CD8-positive, alpha-beta memory T cell (primary cell): Measurements from ENCODE around the gene DBP. TPM values are rescaled to one million over a fixed set of nuclear protein-coding genes. Genes with fewer than 3 reads are reported as not detected.

Experiments used
- CTCF ChIA-PET: fragments of 350-600 bp; sonication (Branson Sonifier 250); formaldehyde crosslinking; loops from one replicate; lab custom pipeline; 2021; ENCODE audit warnings: antibody characterized with exemption; lab: Charles Lee
- POLR2A ChIA-PET: fragments of 350-600 bp; sonication (Branson Sonifier 250); formaldehyde crosslinking; loops from one replicate; lab custom pipeline; 2021; ENCODE audit warnings: antibody characterized with exemption; lab: Charles Lee
- DNase-seq, 5 donors: peaks; one replicate each; pipeline versions ENCODE4 v3.0.0 to v3.0.0-alpha.2; 2020 to 2022; ENCODE audit warnings: mixed read lengths in 1 of 5
- H3K27ac ChIP-seq: one replicate; pipeline ENCODE4 v1.7.0; 2013; ENCODE audit warnings: low read depth, mild to moderate bottlenecking, low read length, moderate library complexity
- H3K27me3 ChIP-seq: 2 replicates; pipeline ENCODE4 v1.7.0; 2013; ENCODE audit warnings: low read length, mild to moderate bottlenecking; ENCODE audit not compliant: insufficient read depth, poor library complexity, severe bottlenecking
- H3K36me3 ChIP-seq: 2 replicates; pipeline ENCODE4 v1.7.0; 2013; ENCODE audit warnings: mild to moderate bottlenecking, low read length, moderate library complexity; ENCODE audit not compliant: insufficient read depth
- H3K4me1 ChIP-seq: 2 replicates; pipeline ENCODE4 v1.7.0; 2013; ENCODE audit warnings: mild to moderate bottlenecking, low read length, moderate library complexity; ENCODE audit not compliant: insufficient read depth
- H3K4me3 ChIP-seq: 2 replicates; pipeline ENCODE4 v1.7.0; 2013; ENCODE audit warnings: mild to moderate bottlenecking, low read length
- H3K9me3 ChIP-seq: 2 replicates; pipeline ENCODE4 v1.7.0; 2013; ENCODE audit warnings: mild to moderate bottlenecking, low read length
- H3K27ac Mint-ChIP-seq, 8 donors: one replicate each; pipeline ENCODE4 v1.8.0; 2020 to 2021; ENCODE audit warnings: mixed read lengths in 8 of 8, mild to moderate bottlenecking in 6 of 8, inconsistent platforms in 3 of 8, moderate library complexity in 3 of 8
- H3K27me3 Mint-ChIP-seq, 2 donors: one replicate each; pipeline ENCODE4 v1.8.0; 2020 to 2021; ENCODE audit warnings: mixed read lengths in 2 of 2, mild to moderate bottlenecking in 1 of 2, moderate library complexity in 1 of 2
- H3K36me3 Mint-ChIP-seq, 3 donors: one replicate each; pipeline ENCODE4 v1.8.0; 2020 to 2021; ENCODE audit warnings: mixed read lengths in 3 of 3, inconsistent platforms in 1 of 3, mild to moderate bottlenecking in 1 of 3
- H3K4me1 Mint-ChIP-seq, 3 donors: one replicate each; pipeline ENCODE4 v1.8.0; 2020 to 2021; ENCODE audit warnings: mixed read lengths in 3 of 3, inconsistent platforms in 1 of 3, mild to moderate bottlenecking in 1 of 3
- H3K4me3 Mint-ChIP-seq, 7 donors: one replicate each; pipeline ENCODE4 v1.8.0; 2020 to 2021; ENCODE audit warnings: mixed read lengths in 7 of 7, mild to moderate bottlenecking in 6 of 7, moderate library complexity in 4 of 7, inconsistent platforms in 2 of 7
- H3K9me3 Mint-ChIP-seq, 5 donors: one replicate each; pipeline ENCODE4 v1.8.0; 2020 to 2022; ENCODE audit warnings: mixed read lengths in 5 of 5, mild to moderate bottlenecking in 3 of 5, moderate library complexity in 2 of 5, inconsistent platforms in 1 of 5
- polyA plus RNA-seq: library from polyadenylated mRNA; unstranded; fragments of 300-500 nt; fragmentation: Illumina TruSeq; gene quantifications from one replicate; pipeline ENCODE4 v1.2.3, GENCODE V29; 2021
- total RNA-seq, 2 experiments: library from RNA; stranded (reverse); gene quantifications; one replicate each; pipeline ENCODE4 v1.2.3, GENCODE V29; 2021

Gene DBP
- total and polyA plus RNA-seq, 3 experiments from 2014 or later = 10.9 to 84.1 (median 12.1) TPM

DNA sequence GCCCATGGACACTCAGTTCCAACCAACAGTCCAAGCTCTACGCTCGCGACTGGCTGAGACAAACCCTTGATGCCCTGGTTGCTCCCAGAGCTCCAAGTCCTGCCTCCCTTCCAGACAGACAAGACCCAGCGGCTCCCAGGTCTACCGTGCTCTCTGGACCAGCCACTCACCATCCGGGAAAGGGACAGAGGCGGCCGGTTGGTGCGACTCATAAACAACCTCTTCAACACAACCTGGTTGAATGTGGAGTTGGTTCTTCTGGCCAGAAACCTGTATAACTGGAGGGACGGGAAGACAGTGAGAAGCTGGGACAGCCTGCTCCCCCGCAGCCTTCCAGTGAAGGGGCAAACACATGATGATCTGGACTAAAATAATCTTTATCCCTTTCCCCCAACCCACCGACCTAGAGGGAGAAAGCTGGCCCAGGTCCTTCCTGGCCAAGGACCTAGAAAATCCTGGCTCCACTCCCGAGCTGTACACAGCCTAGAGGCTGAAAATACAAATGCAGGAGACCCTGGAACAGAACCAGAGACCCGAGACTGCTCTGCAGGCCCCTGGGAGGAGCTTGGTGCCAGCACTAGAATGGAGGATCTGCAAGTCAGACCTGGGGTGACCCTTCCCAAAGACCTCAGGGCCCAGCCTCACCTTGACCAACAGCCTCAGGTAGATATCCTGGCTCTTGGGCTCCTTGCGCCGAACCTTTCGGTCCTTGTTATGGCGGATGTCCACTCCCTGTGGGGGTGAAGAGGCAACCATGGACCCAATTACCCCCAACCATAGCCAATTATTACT lies 19.8 kb downstream of the DBP start:
- Mint-ChIP-seq H3K9me3 (peaks cover 0 to 2% (median 0%) of the 10 kb centered on the region in 5 donors), H3K4me3 (peak overlapping the region; percentile 94 to 100 (median 98)), H3K4me1 (peaks cover 42 to 54% (median 49%) of the 10 kb centered on the region in 3 donors), H3K27ac (peak overlapping the region; percentile 90 to 99 (median 98)), H3K27me3 (peaks cover 0 to 3% of the 10 kb centered on the region in 2 donors), H3K36me3 (peaks cover 0 to 63% (median 9%) of the 10 kb centered on the region in 3 donors)
- Histone ChIP-seq H3K36me3 (peaks cover 24% of the 10 kb centered on the region), H3K4me3 (peak overlapping the region; percentile 76), H3K4me1 (peaks cover 33% of the 10 kb centered on the region), H3K27ac (peak overlapping the region; percentile 81), H3K27me3 (no peaks in the 10 kb centered on the region), H3K9me3 (no peaks in the 10 kb centered on the region)
- POLR2A ChIA-PET = interaction anchor here (1.1 to 1.8 kb wide), 2 partner anchors 36 to 104 kb away, joined by 3 to 5 read pairs; no protein-coding TSS in a partner anchor
- CTCF ChIA-PET = interaction anchor here (1.2 to 3.2 kb wide), 5 partner anchors 9 to 283 kb away, joined by 3 to 16 read pairs (median 3); partner anchors contain the start of gene KDELR1
- DNase-seq = no peak

DNA sequence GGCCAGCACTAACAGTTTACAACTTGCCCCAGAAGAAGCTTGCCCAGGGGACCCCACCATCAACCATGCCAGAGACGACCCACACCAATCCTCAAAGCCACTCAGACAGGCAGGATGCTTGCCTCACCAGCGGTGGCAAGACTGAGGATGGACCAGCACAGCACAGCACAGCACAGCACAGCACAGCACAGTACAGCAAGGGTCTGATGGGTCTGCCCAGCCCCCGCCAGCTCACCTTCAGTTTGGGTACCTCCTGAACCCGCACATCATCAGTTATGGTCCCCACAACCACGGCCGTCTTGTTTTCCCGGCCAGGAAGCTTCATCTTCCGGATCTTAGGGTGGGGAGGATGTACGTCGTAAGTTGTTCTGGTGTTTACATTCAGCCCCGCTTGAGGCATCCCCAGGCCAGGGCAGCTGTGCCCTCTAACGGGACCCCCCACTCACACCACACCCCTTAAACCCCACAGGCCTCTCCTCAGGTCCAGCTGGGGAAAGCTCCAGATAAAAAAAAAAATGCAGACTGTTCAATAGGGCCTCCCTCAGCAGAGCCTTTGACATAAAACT lies 20.6 kb downstream of the DBP start:
- Mint-ChIP-seq H3K27ac (peak overlapping the region; percentile 76 to 99 (median 92)), H3K4me1 (peaks cover 39 to 52% (median 44%) of the 10 kb centered on the region in 3 donors), H3K27me3 (peaks cover 0 to 3% of the 10 kb centered on the region in 2 donors), H3K4me3 (peak overlapping the region; percentile 48 to 98 (median 97)), H3K9me3 (peaks cover 0 to 2% (median 0%) of the 10 kb centered on the region in 5 donors), H3K36me3 (peaks cover 0 to 58% (median 7%) of the 10 kb centered on the region in 3 donors)
- ChIA-PET CTCF (interaction anchor here (1.2 to 3.2 kb wide), 4 partner anchors 8 to 283 kb away, joined by 3 to 16 read pairs (median 3); partner anchors contain the start of gene KDELR1), POLR2A (interaction anchor here (1.1 kb wide), 1 partner anchor 37 kb away, joined by 3 read pairs; no protein-coding TSS in a partner anchor)
- Histone ChIP-seq H3K9me3 (no peaks in the 10 kb centered on the region), H3K4me3 (no peak overlapping the region), H3K27me3 (no peaks in the 10 kb centered on the region), H3K4me1 (peaks cover 33% of the 10 kb centered on the region), H3K27ac (peak overlapping the region; percentile 81), H3K36me3 (peaks cover 24% of the 10 kb centered on the region)
- no peak for DNase-seq

DNA sequence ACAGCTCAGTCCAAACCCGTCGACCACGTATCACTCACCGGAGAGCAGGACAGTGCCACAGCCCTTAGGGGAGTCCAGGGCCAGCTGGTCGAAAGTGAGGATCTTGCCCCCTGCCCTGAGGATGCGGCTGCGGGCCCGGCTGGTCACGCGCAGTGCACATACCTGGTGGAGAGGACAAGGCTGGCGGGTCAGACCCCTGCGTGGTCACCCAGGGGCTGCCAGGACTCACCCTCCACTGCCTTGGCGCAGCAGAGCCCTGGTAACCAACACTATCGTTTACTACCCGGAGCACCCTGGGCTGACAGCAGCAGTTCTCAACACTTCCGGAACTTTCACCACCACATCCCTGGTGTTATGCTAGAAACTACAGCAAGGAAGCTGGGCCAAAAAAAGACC lies 21.1 kb downstream of the DBP start:
- no peak overlapping the region for H3K4me3 ChIP-seq
- ChIA-PET POLR2A (interaction anchor here (0.8 to 1.1 kb wide), 2 partner anchors 8 to 37 kb away, joined by 3 read pairs; no protein-coding TSS in a partner anchor), CTCF (interaction anchor here (1.2 to 1.3 kb wide), 2 partner anchors 126 to 377 kb away, joined by 3 read pairs; partner anchors contain the start of genes GYS1 and RUVBL2)
- H3K9me3 ChIP-seq = no peaks in the 10 kb centered on the region
- no peak for DNase-seq
- Mint-ChIP-seq H3K4me3 (peak overlapping the region; percentile 40 to 98 (median 97)), H3K36me3 (peaks cover 0 to 55% (median 6%) of the 10 kb centered on the region in 3 donors), H3K4me1 (peaks cover 36 to 52% (median 41%) of the 10 kb centered on the region in 3 donors), H3K9me3 (peaks cover 0 to 2% (median 0%) of the 10 kb centered on the region in 5 donors), H3K27me3 (peaks cover 0 to 3% of the 10 kb centered on the region in 2 donors), H3K27ac (peak overlapping the region; percentile 76 to 99 (median 92))
- peak overlapping the region; percentile 81 for H3K27ac ChIP-seq
- H3K27me3 ChIP-seq = no peaks in the 10 kb centered on the region
- peaks cover 24% of the 10 kb centered on the region for H3K36me3 ChIP-seq
- H3K4me1 ChIP-seq = peaks cover 33% of the 10 kb centered on the region

DNA sequence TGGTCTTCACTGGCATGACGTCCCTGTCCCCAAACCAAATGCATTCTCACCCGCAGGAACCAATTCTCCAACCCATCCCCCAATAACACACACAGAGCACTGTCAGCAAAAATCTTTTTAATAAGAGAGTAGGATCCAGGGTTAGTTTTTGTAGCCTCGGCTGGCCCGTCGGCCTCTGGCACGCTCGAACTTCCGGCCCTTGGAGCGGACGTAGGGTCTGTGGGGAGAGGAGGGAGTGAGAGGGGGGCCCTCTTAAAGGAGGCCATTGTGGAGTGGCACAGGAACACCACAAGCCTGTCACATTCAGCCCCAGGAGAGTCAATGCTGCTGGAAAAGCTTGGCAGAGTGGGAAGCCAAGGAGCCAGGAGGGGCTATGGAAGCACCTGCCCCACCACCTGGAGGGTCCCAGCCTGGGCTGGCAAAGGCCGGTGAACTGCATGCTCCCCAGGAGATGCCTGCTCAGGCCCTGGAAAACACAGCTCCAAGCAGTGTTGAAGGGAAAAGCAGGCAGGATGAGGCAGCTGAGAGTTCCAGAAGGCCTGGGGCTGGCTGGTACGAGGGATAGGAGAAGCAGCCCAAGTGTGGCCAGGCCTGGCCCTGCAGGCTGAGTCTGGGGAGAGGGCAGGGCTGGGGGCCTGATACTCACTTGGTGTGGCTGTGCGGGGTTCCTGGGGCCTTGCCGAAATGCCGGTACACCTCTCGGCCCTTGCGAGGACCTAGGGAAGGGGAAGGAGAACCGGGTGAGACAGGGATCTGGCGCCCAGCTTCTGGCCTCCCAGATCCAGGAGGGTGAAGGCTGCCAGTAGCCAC lies 21.7 kb downstream of the DBP start:
- peaks cover 24% of the 10 kb centered on the region for H3K36me3 ChIP-seq
- peaks cover 33% of the 10 kb centered on the region for H3K4me1 ChIP-seq
- Mint-ChIP-seq H3K4me3 (peak overlapping the region in 3 of 7 donors; percentile 26 to 94 (median 39)), H3K27ac (peak overlapping the region in 3 of 8 donors; percentile 22 to 45 (median 45)), H3K27me3 (peaks cover 0 to 3% of the 10 kb centered on the region in 2 donors), H3K36me3 (peaks cover 0 to 55% (median 6%) of the 10 kb centered on the region in 3 donors), H3K9me3 (peaks cover 0 to 2% (median 0%) of the 10 kb centered on the region in 5 donors), H3K4me1 (peaks cover 36 to 52% (median 41%) of the 10 kb centered on the region in 3 donors)
- ChIA-PET CTCF (interaction anchor here (1.2 kb wide), 1 partner anchor 378 kb away, joined by 3 read pairs; the partner anchor contains the start of genes GYS1 and RUVBL2), POLR2A (interaction anchor here (0.6 to 1.0 kb wide), 3 partner anchors 9 to 113 kb away, joined by 3 to 4 read pairs (median 4); no protein-coding TSS in a partner anchor)
- no peak overlapping the region for H3K27ac ChIP-seq
- no peaks in the 10 kb centered on the region for H3K9me3 ChIP-seq
- no peaks in the 10 kb centered on the region for H3K27me3 ChIP-seq
- no peak for DNase-seq
- no peak overlapping the region for H3K4me3 ChIP-seq

DNA sequence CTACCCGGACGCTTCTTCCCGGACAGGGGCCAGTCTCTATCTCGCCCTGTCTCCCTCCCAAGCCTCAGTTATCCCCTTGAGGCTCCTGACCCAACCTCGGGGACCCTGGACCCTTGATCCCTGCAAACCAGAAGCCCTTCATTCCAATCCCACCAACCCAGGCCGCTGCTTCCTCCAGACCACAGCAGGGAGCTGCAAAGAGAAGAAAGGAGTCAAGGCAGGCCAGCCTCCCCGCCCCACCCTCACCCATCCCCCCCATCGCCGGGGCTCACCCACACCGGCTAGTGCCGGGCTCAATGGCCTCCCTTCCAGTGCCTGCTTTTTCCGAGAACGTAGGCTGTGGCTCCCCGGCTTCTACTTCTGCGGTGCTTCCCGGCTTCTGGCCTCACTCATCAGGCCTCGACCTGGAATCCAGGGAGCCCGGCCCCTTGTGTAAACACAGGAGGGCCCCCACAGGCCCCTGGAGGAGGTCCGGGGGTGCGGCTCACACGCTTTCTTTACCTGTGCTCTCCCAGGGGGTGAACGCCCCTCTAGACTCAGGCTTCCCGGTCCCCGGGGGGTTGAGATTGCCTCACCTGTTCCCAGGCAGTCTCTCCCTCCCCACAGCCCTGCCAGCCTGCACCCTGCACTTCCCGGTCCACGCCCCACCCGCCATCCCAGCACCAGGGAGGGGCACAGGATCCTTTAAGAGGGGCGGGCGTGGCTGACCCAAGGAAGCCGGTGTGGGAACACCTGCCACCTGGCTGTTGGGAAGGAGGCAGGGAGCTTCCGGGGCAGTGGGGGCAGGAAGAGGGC lies 22.5 kb downstream of the DBP start, which contains the start of gene FAM83E:
Gene FAM83E (minus strand): TSS at position 641 of the 795 bp plus-strand sequence. CDS start 1,704 bp downstream, outside the sequence.
- Histone ChIP-seq H3K4me3 (no peak within 1 kb of the TSS), H3K27me3 (no peaks in the 10 kb centered on the region), H3K4me1 (peaks cover 26% of the 10 kb centered on the region), H3K36me3 (peaks cover 24% of the 10 kb centered on the region), H3K27ac (no peak within 1 kb of the TSS), H3K9me3 (no peaks in the 10 kb centered on the region)
- Mint-ChIP-seq H3K36me3 (peaks cover 0 to 51% (median 6%) of the 10 kb centered on the region in 3 donors), H3K27ac (peak within 1 kb of the TSS in 5 of 8 donors; percentile 45 to 97 (median 63)), H3K27me3 (peaks cover 0 to 3% of the 10 kb centered on the region in 2 donors), H3K4me1 (peaks cover 29 to 44% (median 34%) of the 10 kb centered on the region in 3 donors), H3K4me3 (peak within 1 kb of the TSS in 3 of 7 donors; percentile 26 to 94 (median 39)), H3K9me3 (peaks cover 0 to 2% (median 0%) of the 10 kb centered on the region in 5 donors)
- DNase-seq = no peak
- ChIA-PET CTCF (interaction anchor here (1.2 kb wide), 2 partner anchors 30 to 379 kb away, joined by 3 read pairs; partner anchors contain the start of genes GYS1 and RUVBL2), POLR2A (interaction anchor here (1.0 kb wide), 1 partner anchor 10 kb away, joined by 4 read pairs; no protein-coding TSS in a partner anchor)

DNA sequence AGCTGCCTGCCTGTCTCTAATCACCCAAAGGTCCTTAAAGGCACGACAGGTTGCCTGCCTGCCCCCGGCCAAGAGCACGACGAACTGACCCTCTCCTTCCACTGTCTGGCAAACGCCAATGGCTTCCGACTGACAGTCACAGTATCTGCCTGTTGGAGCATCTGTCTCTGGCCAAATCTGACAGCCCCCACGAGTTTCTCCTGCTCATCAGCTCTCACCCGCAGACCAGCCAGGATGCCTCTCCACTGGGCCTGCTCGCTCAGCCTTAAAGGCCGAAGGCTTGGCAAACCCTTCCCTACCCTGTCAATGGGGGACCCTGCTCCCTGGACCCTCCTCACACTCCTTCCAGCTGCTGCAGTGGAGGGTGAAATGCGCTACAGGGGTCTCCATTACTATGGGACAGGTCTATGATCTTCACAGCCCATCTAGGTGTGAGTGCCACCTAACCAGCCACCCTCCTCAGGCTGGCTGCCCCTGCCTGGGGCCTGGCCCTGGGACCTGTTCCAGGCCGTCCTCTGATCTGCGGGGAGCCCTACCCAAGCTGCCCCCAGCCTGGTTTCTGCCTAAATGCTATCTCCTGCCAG lies 23.2 kb downstream of the DBP start:
- H3K4me1 Mint-ChIP-seq = peaks cover 26 to 39% (median 30%) of the 10 kb centered on the region in 3 donors
- H3K4me3 ChIP-seq = no peak overlapping the region
- ChIA-PET CTCF (interaction anchor here (1.2 kb wide), 1 partner anchor 29 kb away, joined by 3 read pairs; no protein-coding TSS in a partner anchor), POLR2A (interaction anchor here (1.0 kb wide), 1 partner anchor 10 kb away, joined by 4 read pairs; no protein-coding TSS in a partner anchor)
- DNase-seq = no peak
- H3K9me3 Mint-ChIP-seq = no peaks in the 10 kb centered on the region
- H3K27me3 Mint-ChIP-seq = no peaks in the 10 kb centered on the region
- H3K27ac Mint-ChIP-seq = peak overlapping the region in 4 of 8 donors; percentile 51 to 97 (median 69)
- H3K36me3 Mint-ChIP-seq = peaks cover 0 to 44% (median 6%) of the 10 kb centered on the region in 3 donors
- H3K36me3 ChIP-seq = peaks cover 24% of the 10 kb centered on the region
- peak overlapping the region in 1 of 7 donors; percentile 65 for H3K4me3 Mint-ChIP-seq
- H3K27ac ChIP-seq = no peak overlapping the region
- H3K9me3 ChIP-seq = no peaks in the 10 kb centered on the region
- peaks cover 25% of the 10 kb centered on the region for H3K4me1 ChIP-seq
- no peaks in the 10 kb centered on the region for H3K27me3 ChIP-seq
